Liver (tissue), 9 donors: ENCODE results near the gene FAM227B. TPM values are rescaled to one million over a fixed set of nuclear protein-coding genes. Genes with fewer than 3 reads are reported as not detected.

Source experiments
- DNase-seq: peaks from one replicate; pipeline ENCODE4 v3.0.0-alpha.2; 2017; ENCODE audit warnings: low spot score
- H3K27ac ChIP-seq, 2 donors: one replicate each; pipeline ENCODE4 v1.7.0; 2013; ENCODE audit warnings: inconsistent platforms in 2 of 2, low read length in 2 of 2, control low read depth in 1 of 2, low read depth in 1 of 2, mild to moderate bottlenecking in 1 of 2
- H3K27me3 ChIP-seq, 4 donors: one replicate each; pipeline versions ENCODE4 v1.6.1 to v1.7.0; 2013; ENCODE audit warnings: low read length in 3 of 4, inconsistent platforms in 1 of 4, mild to moderate bottlenecking in 1 of 4, moderate library complexity in 1 of 4; ENCODE audit not compliant: control insufficient read depth in 4 of 4, insufficient read depth in 4 of 4
- H3K36me3 ChIP-seq, 4 donors: one replicate each; pipeline versions ENCODE4 v1.6.1 to v1.7.0; 2013; ENCODE audit warnings: low read length in 3 of 4, mild to moderate bottlenecking in 3 of 4, low read depth in 1 of 4, moderate library complexity in 1 of 4; ENCODE audit not compliant: control insufficient read depth in 4 of 4, insufficient read depth in 3 of 4
- H3K4me1 ChIP-seq, 4 donors: one replicate each; pipeline versions ENCODE4 v1.6.1 to v1.7.0; 2013; ENCODE audit warnings: low read length in 3 of 4, mild to moderate bottlenecking in 3 of 4, moderate library complexity in 1 of 4; ENCODE audit not compliant: control insufficient read depth in 4 of 4, insufficient read depth in 4 of 4
- H3K4me3 ChIP-seq, 3 donors: one replicate each; pipeline versions ENCODE4 v1.6.1 to v1.7.0; 2013; ENCODE audit warnings: low read length in 3 of 3, control low read depth in 1 of 3, low read depth in 1 of 3, mild to moderate bottlenecking in 1 of 3
- H3K9ac ChIP-seq, 2 donors: one replicate each; pipeline ENCODE4 v1.7.0; 2013; ENCODE audit warnings: low read length in 2 of 2, mild to moderate bottlenecking in 2 of 2, moderate library complexity in 2 of 2, control low read depth in 1 of 2, low read depth in 1 of 2
- H3K9me3 ChIP-seq, 4 donors: one replicate each; pipeline versions ENCODE4 v1.6.1 to v1.7.0; 2013; ENCODE audit warnings: low read length in 3 of 4; ENCODE audit not compliant: control insufficient read depth in 4 of 4
- ATF3 ChIP-seq: IDR thresholded peaks from 2 replicates; pipeline ENCODE4 v1.6.1; 2016; ENCODE audit warnings: antibody characterized with exemption
- CTCF ChIP-seq: fragments of 150-350 bp; IDR thresholded peaks from 2 replicates; pipeline ENCODE4 v1.5.1; 2017; ENCODE audit warnings: improper control_type of control experiment, low read depth, low read length; ENCODE audit not compliant: missing input control
- FOXA1 ChIP-seq: IDR thresholded peaks from 2 replicates; pipeline ENCODE4 v1.6.1; 2016; ENCODE audit warnings: antibody characterized with exemption
- GABPA ChIP-seq, 2 donors: IDR thresholded peaks in 1 of 2; conservative IDR thresholded peaks in 1 of 2; 2 replicates each; pipeline ENCODE4 v1.6.1; 2016; ENCODE audit warnings: antibody characterized with exemption in 2 of 2, mild to moderate bottlenecking in 1 of 2, moderate library complexity in 1 of 2
- HNF4A ChIP-seq, 2 donors: conservative IDR thresholded peaks; 2 replicates each; pipeline ENCODE4 v1.6.1; 2016; ENCODE audit warnings: antibody characterized with exemption in 2 of 2, mild to moderate bottlenecking in 2 of 2
- HNF4G ChIP-seq: IDR thresholded peaks from 2 replicates; pipeline ENCODE4 v1.6.1; 2016; ENCODE audit warnings: antibody characterized with exemption
- JUND ChIP-seq, 2 donors: IDR thresholded peaks; 2 replicates each; pipeline ENCODE4 v1.6.1; 2016; ENCODE audit warnings: antibody characterized with exemption in 2 of 2
- NR2F2 ChIP-seq: IDR thresholded peaks from 2 replicates; pipeline ENCODE4 v1.6.1; 2016; ENCODE audit warnings: antibody characterized with exemption
- RAD21 ChIP-seq, 2 donors: IDR thresholded peaks; 2 replicates each; pipeline ENCODE4 v1.6.1; 2016; ENCODE audit warnings: antibody characterized with exemption in 2 of 2, mild to moderate bottlenecking in 2 of 2
- RXRA ChIP-seq, 2 donors: IDR thresholded peaks; 2 replicates each; pipeline ENCODE4 v1.6.1; 2017 to 2018; ENCODE audit warnings: antibody characterized with exemption in 2 of 2, mild to moderate bottlenecking in 1 of 2
- SP1 ChIP-seq: IDR thresholded peaks from 2 replicates; pipeline ENCODE4 v1.6.1; 2018; ENCODE audit warnings: antibody characterized with exemption, mild to moderate bottlenecking
- TAF1 ChIP-seq: conservative IDR thresholded peaks from 2 replicates; pipeline ENCODE4 v1.6.1; 2016; ENCODE audit warnings: antibody characterized with exemption, mild to moderate bottlenecking
- YY1 ChIP-seq: IDR thresholded peaks from 2 replicates; pipeline ENCODE4 v1.6.1; 2016; ENCODE audit warnings: antibody characterized with exemption, mild to moderate bottlenecking
- ZBTB33 ChIP-seq: IDR thresholded peaks from 2 replicates; pipeline ENCODE4 v1.6.1; 2016; ENCODE audit warnings: antibody characterized with exemption
- WGBS: extraction: QIAGEN DNeasy Blood & Tissue Kit; methylation state at CpG from one replicate; pipeline ENCODE4 v1.1.7; 2013; 5-methylcytosine and 5-hydroxymethylcytosine counted together
- polyA plus RNA-seq, 2 donors: library from polyadenylated mRNA; stranded (reverse) in 1 of 2; unstranded in 1 of 2; fragments of 200-250 nt in 1 of 2; fragments of >200 nt in 1 of 2; fragmentation: Nextera tagmentation in 1 of 2; extraction: Ambion mirVana in 1 of 2; gene quantifications; one replicate each; pipeline versions ENCODE4 v1.2.1 to v1.2.3, GENCODE V29; 2013 to 2015
- total RNA-seq, 2 donors: library from RNA; depleted of rRNA; stranded (reverse); fragments of >200 nt; gene quantifications; one replicate each; pipeline ENCODE4 v1.2.3, GENCODE V29; 2014
- donor health status: healthy.
- donor health status: healthy.
- donor health status: healthy.
- donor health status: healthy.
- donor health status: healthy.

Gene FAM227B
- total and polyA plus RNA-seq, 4 donors: 1.3 to 5.1 (median 3.8) TPM

- no peak for TF ChIP-seq ATF3
These were observed 162.5 kb downstream of the FAM227B start (continued) for GRCh38 chr15:49458145-49458544.

- no peaks in the 10 kb centered on the region for H3K9me3 ChIP-seq
- TF ChIP-seq TAF1 (no peak), ATF3 (no peak), RAD21 (IDR thresholded peaks at IDR 0.05) (no peak), GABPA (IDR thresholded peaks at IDR 0.05 in 1 of 2, conservative IDR thresholded peaks at IDR 0.05 in 1 of 2) (no peak), HNF4A (conservative IDR thresholded peaks at IDR 0.05) (no peak), RXRA (IDR thresholded peaks at IDR 0.05) (no peak), HNF4G (no peak), NR2F2 (no peak), SP1 (no peak), CTCF (no peak), ZBTB33 (no peak)
- no peak overlapping the region for H3K27ac ChIP-seq
- no peaks in the 10 kb centered on the region for H3K4me1 ChIP-seq
- no peak overlapping the region for H3K4me3 ChIP-seq
- DNase-seq: no peak
- no peaks in the 10 kb centered on the region for H3K27me3 ChIP-seq
- no peaks in the 10 kb centered on the region for H3K36me3 ChIP-seq
- no peak overlapping the region for H3K9ac ChIP-seq
These were observed 164.5 kb downstream of the FAM227B start for GRCh38 chr15:49456166-49456565.

- no peak for DNase-seq
- Histone ChIP-seq H3K9ac (no peak overlapping the region), H3K36me3 (no peaks in the 10 kb centered on the region), H3K4me1 (no peaks in the 10 kb centered on the region), H3K27me3 (no peaks in the 10 kb centered on the region), H3K4me3 (no peak overlapping the region), H3K9me3 (no peaks in the 10 kb centered on the region), H3K27ac (no peak overlapping the region)
- 85% methylated on average over 1 of the region's 1 CpG for WGBS
- TF ChIP-seq SP1 (no peak), YY1 (no peak), HNF4G (no peak), FOXA1 (no peak), CTCF (no peak), HNF4A (conservative IDR thresholded peaks at IDR 0.05) (no peak), JUND (IDR thresholded peaks at IDR 0.05) (no peak), NR2F2 (no peak), GABPA (IDR thresholded peaks at IDR 0.05 in 1 of 2, conservative IDR thresholded peaks at IDR 0.05 in 1 of 2) (no peak)
These were observed 168.0 kb downstream of the FAM227B start for GRCh38 chr15:49452595-49452994.
